DOHH2 (cell line): ENCODE results near the gene ARHGAP8.

Source experiments
- H3F3A ChIP-seq: fragments of 200-600 bp; sonication (generic), shearing (Covaris generic); 2 replicates; pipeline ENCODE4 v1.6.0; 2016; ENCODE audit warnings: antibody characterized with exemption, mild to moderate bottlenecking; ENCODE audit not compliant: control insufficient read depth, insufficient read depth
- H3K27ac ChIP-seq: fragments of 200-600 bp; sonication (generic); 2 replicates; pipeline ENCODE4 v1.5.1; 2014; ENCODE audit warnings: low read depth, mild to moderate bottlenecking, low read length, moderate library complexity
- H3K27me3 ChIP-seq: fragments of 200-600 bp; sonication (generic); 2 replicates; pipeline ENCODE4 v1.6.1; 2014; ENCODE audit warnings: mild to moderate bottlenecking, low read length, mixed read lengths; ENCODE audit not compliant: control insufficient read depth
- H3K36me3 ChIP-seq: fragments of 200-600 bp; sonication (generic); 2 replicates; pipeline ENCODE4 v1.6.1; 2014; ENCODE audit warnings: mild to moderate bottlenecking, low read length, moderate library complexity, mixed read lengths; ENCODE audit not compliant: control insufficient read depth
- H3K4me1 ChIP-seq: fragments of 200-600 bp; sonication (generic); 2 replicates; pipeline ENCODE4 v1.6.1; 2014; ENCODE audit warnings: mild to moderate bottlenecking, low read length, mixed read lengths; ENCODE audit not compliant: control insufficient read depth
- H3K4me2 ChIP-seq: fragments of 200-600 bp; sonication (generic); 2 replicates; pipeline ENCODE4 v1.6.0; 2014; ENCODE audit warnings: mild to moderate bottlenecking, low read length, moderate library complexity
- H3K4me3 ChIP-seq: fragments of 200-600 bp; sonication (generic); 2 replicates; pipeline ENCODE4 v1.5.1; 2014; ENCODE audit warnings: mild to moderate bottlenecking, low read length, mixed read lengths
- H3K79me2 ChIP-seq: fragments of 200-600 bp; sonication (generic); 2 replicates; pipeline ENCODE4 v1.6.1; 2014; ENCODE audit warnings: mild to moderate bottlenecking, low read length, mixed read lengths; ENCODE audit not compliant: control insufficient read depth
- H3K9me2 ChIP-seq: fragments of 200-600 bp; sonication (generic); replicated peaks from 2 replicates; pipeline ENCODE4 v1.6.1; 2014; ENCODE audit warnings: mild to moderate bottlenecking, low read length, mixed read lengths; ENCODE audit not compliant: control insufficient read depth
- H3K9me3 ChIP-seq: fragments of 200-600 bp; sonication (generic); 2 replicates; pipeline ENCODE4 v1.6.1; 2014; ENCODE audit warnings: antibody characterized with exemption, low read length, mixed read lengths; ENCODE audit not compliant: control insufficient read depth, insufficient read depth
- H4K20me1 ChIP-seq: fragments of 200-600 bp; sonication (generic); 2 replicates; pipeline ENCODE4 v1.6.0; 2014; ENCODE audit warnings: low read depth, mild to moderate bottlenecking, antibody characterized with exemption, low read length, moderate library complexity; ENCODE audit not compliant: control insufficient read depth, insufficient read depth
- CTCF ChIP-seq: fragments of 200-600 bp; sonication (generic); IDR thresholded peaks from one replicate; pipeline ENCODE4 v1.5.1; 2014; ENCODE audit warnings: antibody characterized with exemption, mild to moderate bottlenecking, low read depth, low read length; ENCODE audit not compliant: poor library complexity, severe bottlenecking
- EZH2phosphoT487 ChIP-seq: fragments of 200-600 bp; sonication (generic); IDR thresholded peaks from 2 replicates; pipeline ENCODE4 v1.6.1; 2017; ENCODE audit warnings: borderline replicate concordance, mild to moderate bottlenecking, antibody characterized with exemption, low read length, moderate library complexity, mixed read lengths

Gene ARHGAP8

GRCh38 chr22:44711690-44712555 lies 40.5 kb upstream of the ARHGAP8 start:
- Histone ChIP-seq H3K4me3 (no peak overlapping the region), H3K9me3 (no peaks in the 10 kb centered on the region), H3K79me2 (no peaks in the 10 kb centered on the region), H3K4me1 (no peaks in the 10 kb centered on the region), H3K4me2 (no peak overlapping the region), H3K9me2 (no peaks in the 10 kb centered on the region), H3F3A (no peaks in the 10 kb centered on the region), H3K27ac (no peak overlapping the region), H3K36me3 (no peaks in the 10 kb centered on the region), H3K27me3 (no peaks in the 10 kb centered on the region), H4K20me1 (no peaks in the 10 kb centered on the region)
- TF ChIP-seq CTCF (no peak), EZH2phosphoT487 (no peak)

- H3K4me3 ChIP-seq: no peak overlapping the region
- H4K20me1 ChIP-seq: no peaks in the 10 kb centered on the region
- H3K9me3 ChIP-seq: no peaks in the 10 kb centered on the region
- H3F3A ChIP-seq: no peaks in the 10 kb centered on the region
- no peaks in the 10 kb centered on the region for H3K4me1 ChIP-seq
- H3K27me3 ChIP-seq: no peaks in the 10 kb centered on the region
- no peaks in the 10 kb centered on the region for H3K9me2 ChIP-seq
- no peak overlapping the region for H3K4me2 ChIP-seq
- no peak for TF ChIP-seq EZH2phosphoT487
- no peak for TF ChIP-seq CTCF
- H3K27ac ChIP-seq: no peak overlapping the region
- no peaks in the 10 kb centered on the region for H3K36me3 ChIP-seq
- H3K79me2 ChIP-seq: no peaks in the 10 kb centered on the region
Observed at GRCh38 chr22:44712962-44713361, 39.4 kb upstream of the ARHGAP8 start.

GRCh38 chr22:44714703-44715350 lies 37.5 kb upstream of the ARHGAP8 start:
- no peaks in the 10 kb centered on the region for H3K9me3 ChIP-seq
- no peak overlapping the region for H3K27ac ChIP-seq
- no peak overlapping the region for H3K4me2 ChIP-seq

More at GRCh38 chr22:44714703-44715350, 37.5 kb upstream of the ARHGAP8 start:
- no peaks in the 10 kb centered on the region for H3K4me1 ChIP-seq
- TF ChIP-seq CTCF (no peak), EZH2phosphoT487 (no peak)
- H3K79me2 ChIP-seq: no peaks in the 10 kb centered on the region
- no peaks in the 10 kb centered on the region for H4K20me1 ChIP-seq
- H3K4me3 ChIP-seq: no peak overlapping the region
- H3K36me3 ChIP-seq: no peaks in the 10 kb centered on the region
- H3K9me2 ChIP-seq: no peaks in the 10 kb centered on the region
- H3F3A ChIP-seq: no peaks in the 10 kb centered on the region
- no peaks in the 10 kb centered on the region for H3K27me3 ChIP-seq
